GM23338 (cell line): ENCODE results near the gene SPRY4. TPM values are rescaled to one million over a fixed set of nuclear protein-coding genes. Genes with fewer than 3 reads are reported as not detected.

Experiments
- ATAC-seq: fragments of 200-7000 bp; cut with Tn5 transposase; 3 replicates; pipeline ENCODE4 v1.9.1; 2020
- DNase-seq: peaks from one replicate; pipeline ENCODE4 v3.0.0-alpha.2; 2015; ENCODE audit warnings: low spot score
- H2AFZ ChIP-seq: fragments of 200-600 bp; sonication (generic); 2 replicates; pipeline ENCODE4 v1.8.0; 2016; ENCODE audit warnings: antibody characterized with exemption, mild to moderate bottlenecking, moderate library complexity
- H3F3A ChIP-seq: fragments of 200-600 bp; sonication (generic); replicated peaks from 2 replicates; pipeline ENCODE4 v1.8.0; 2017; ENCODE audit warnings: antibody characterized with exemption, mixed run types, low read depth
- H3K27ac ChIP-seq: fragments of 200-600 bp; sonication (generic); 2 replicates; pipeline ENCODE4 v1.6.1; 2016; ENCODE audit warnings: low read depth
- H3K27me3 ChIP-seq: fragments of 200-600 bp; sonication (generic); 2 replicates; pipeline ENCODE4 v1.8.0; 2016; ENCODE audit warnings: mild to moderate bottlenecking, mixed run types, moderate library complexity; ENCODE audit not compliant: insufficient read depth
- H3K36me3 ChIP-seq: fragments of 200-600 bp; sonication (generic); 2 replicates; pipeline ENCODE4 v1.8.0; 2016; ENCODE audit warnings: mild to moderate bottlenecking; ENCODE audit not compliant: insufficient read depth
- H3K4me1 ChIP-seq: fragments of 200-600 bp; sonication (generic); 2 replicates; pipeline ENCODE4 v1.8.0; 2016; ENCODE audit warnings: mild to moderate bottlenecking, moderate library complexity; ENCODE audit not compliant: insufficient read depth
- H3K4me2 ChIP-seq: fragments of 200-600 bp; sonication (generic); 2 replicates; pipeline ENCODE4 v1.7.1; 2017; ENCODE audit warnings: mixed run types
- H3K4me3 ChIP-seq: fragments of 200-600 bp; sonication (generic); 2 replicates; pipeline ENCODE4 v1.6.1; 2016; ENCODE audit warnings: mixed run types
- H3K79me2 ChIP-seq: fragments of 200-600 bp; sonication (generic); replicated peaks from 2 replicates; pipeline ENCODE4 v1.8.0; 2017; ENCODE audit warnings: mild to moderate bottlenecking; ENCODE audit not compliant: insufficient read depth
- H3K9me2 ChIP-seq: fragments of 200-600 bp; sonication (generic); 2 replicates; pipeline ENCODE4 v1.8.0; 2017; ENCODE audit not compliant: insufficient read depth
- H4K20me1 ChIP-seq: fragments of 200-600 bp; sonication (generic); replicated peaks from 2 replicates; pipeline ENCODE4 v1.8.0; 2017; ENCODE audit warnings: mild to moderate bottlenecking; ENCODE audit not compliant: insufficient read depth
- H3K27ac Mint-ChIP-seq: 2 replicates; pipeline ENCODE4 v1.8.0; 2020; ENCODE audit warnings: inconsistent platforms, mild to moderate bottlenecking, moderate library complexity, mixed read lengths
- H3K27me3 Mint-ChIP-seq: 3 replicates; pipeline ENCODE4 v1.8.0; 2022; ENCODE audit warnings: low read depth, mild to moderate bottlenecking, moderate library complexity, mixed read lengths, inconsistent platforms; ENCODE audit not compliant: insufficient read depth, poor library complexity
- H3K36me3 Mint-ChIP-seq: 3 replicates; pipeline ENCODE4 v1.8.0; 2021; ENCODE audit warnings: low read depth, mild to moderate bottlenecking, inconsistent platforms, moderate library complexity, mixed read lengths
- H3K4me1 Mint-ChIP-seq: 3 replicates; pipeline ENCODE4 v1.8.0; 2020; ENCODE audit warnings: mild to moderate bottlenecking, inconsistent platforms, mixed read lengths
- H3K4me3 Mint-ChIP-seq: 3 replicates; pipeline ENCODE4 v1.8.0; 2021; ENCODE audit warnings: moderate library complexity, mild to moderate bottlenecking, inconsistent platforms, mixed read lengths
- H3K9me3 Mint-ChIP-seq: 3 replicates; pipeline ENCODE4 v1.8.0; 2020; ENCODE audit warnings: moderate library complexity, mild to moderate bottlenecking, inconsistent platforms, mixed read lengths
- CREB1 ChIP-seq: fragments of 250-450 bp; sonication (Bioruptor Pico); IDR thresholded peaks from 2 replicates; pipeline ENCODE4 v1.5.0; 2020; ENCODE audit warnings: low read depth, mild to moderate bottlenecking, moderate library complexity
- EZH2 ChIP-seq: fragments of 200-600 bp; sonication (generic); IDR thresholded peaks from one replicate; pipeline ENCODE4 v1.8.0; 2017; ENCODE audit warnings: antibody characterized with exemption, mild to moderate bottlenecking, low read depth; ENCODE audit not compliant: unreplicated experiment
- EZH2phosphoT487 ChIP-seq: fragments of 200-600 bp; sonication (generic); IDR thresholded peaks from one replicate; pipeline ENCODE4 v1.8.1; 2018; ENCODE audit warnings: antibody characterized with exemption; ENCODE audit not compliant: unreplicated experiment
- JUNB ChIP-seq: IDR thresholded peaks from one replicate; pipeline ENCODE4 v1.6.1; 2016; ENCODE audit warnings: antibody characterized with exemption; ENCODE audit not compliant: unreplicated experiment
- NANOG ChIP-seq: IDR thresholded peaks from 2 replicates; pipeline ENCODE4 v1.6.1; 2016; ENCODE audit warnings: antibody characterized with exemption, borderline replicate concordance
- POLR2AphosphoS5 ChIP-seq: IDR thresholded peaks from 2 replicates; pipeline ENCODE4 v1.6.1; 2016; ENCODE audit warnings: antibody characterized with exemption, low read depth
- REST ChIP-seq: IDR thresholded peaks from one replicate; pipeline ENCODE4 v1.6.1; 2018; ENCODE audit warnings: antibody characterized with exemption; ENCODE audit not compliant: unreplicated experiment
- STAT1 ChIP-seq: IDR thresholded peaks from one replicate; pipeline ENCODE4 v1.6.1; 2016; ENCODE audit warnings: antibody characterized with exemption; ENCODE audit not compliant: unreplicated experiment
- ZNF114 ChIP-seq: fragments of 250-450 bp; sonication (Bioruptor Pico); IDR thresholded peaks from 2 replicates; pipeline ENCODE4 v1.5.0; 2020; ENCODE audit warnings: mild to moderate bottlenecking, moderate library complexity
- ZNF331 ChIP-seq: fragments of 250-450 bp; sonication (Bioruptor Pico); IDR thresholded peaks from 2 replicates; pipeline ENCODE4 v1.5.0; 2020; ENCODE audit warnings: low read depth, mild to moderate bottlenecking, moderate library complexity
- polyA plus RNA-seq: library from polyadenylated mRNA; unstranded; fragments of >200 nt; fragmentation: Nextera tagmentation; extraction: Ambion mirVana; gene quantifications from 2 replicates; pipeline ENCODE4 v1.2.1, GENCODE V29; 2016
- total RNA-seq: library from RNA; depleted of rRNA; stranded (reverse); fragments of >200 nt; shearing (Covaris generic); gene quantifications from 2 replicates; pipeline ENCODE4 v1.2.3, GENCODE V29; 2014
- TF ChIP-seq, protein P1 (sequence below), 2 experiments: fragments of 200-600 bp in 1 of 2; sonication (generic) in 1 of 2; conservative IDR thresholded peaks; 2 replicates each; pipeline versions ENCODE4 v1.5.1 to v1.6.1; 2016 to 2017; ENCODE audit warnings: antibody characterized with exemption in 2 of 2, low read depth in 2 of 2, mild to moderate bottlenecking in 2 of 2, moderate library complexity in 1 of 2
- TF ChIP-seq, protein P2 (sequence below): fragments of 250-450 bp; sonication (Bioruptor Pico); IDR thresholded peaks from 2 replicates; pipeline ENCODE4 v1.5.0; 2020; ENCODE audit warnings: mild to moderate bottlenecking, moderate library complexity
- TF ChIP-seq, protein P3 (sequence below): IDR thresholded peaks from 2 replicates; pipeline ENCODE4 v1.6.1; 2016; ENCODE audit warnings: antibody characterized with exemption

The SPRY4 gene
- total and polyA plus RNA-seq, 2 experiments from 2014 or later = 70.6 to 240 TPM

GRCh38 chr5:142292249-142292648 lies 32.6 kb downstream of the SPRY4 start:
- DNase-seq (no peak), ATAC-seq (no peak)
- Mint-ChIP-seq H3K4me1 (peaks cover 70% of the 10 kb centered on the region), H3K27ac (no peak overlapping the region), H3K36me3 (peaks cover 41% of the 10 kb centered on the region), H3K4me3 (no peak overlapping the region), H3K27me3 (peaks cover 9% of the 10 kb centered on the region), H3K9me3 (no peaks in the 10 kb centered on the region)
- Histone ChIP-seq H3K27me3 (no peaks in the 10 kb centered on the region), H3F3A (peaks cover 39% of the 10 kb centered on the region), H3K4me1 (peaks cover 65% of the 10 kb centered on the region), H3K9me2 (no peaks in the 10 kb centered on the region), H2AFZ (no peak overlapping the region), H3K36me3 (no peaks in the 10 kb centered on the region), H3K79me2 (peaks cover 24% of the 10 kb centered on the region), H3K27ac (0 out of 2 replicates have a peak overlapping the region, but pooled peaks have one; percentile 26), H4K20me1 (no peaks in the 10 kb centered on the region), H3K4me2 (no peak overlapping the region), H3K4me3 (no peak overlapping the region)
- TF ChIP-seq, protein P1, sequence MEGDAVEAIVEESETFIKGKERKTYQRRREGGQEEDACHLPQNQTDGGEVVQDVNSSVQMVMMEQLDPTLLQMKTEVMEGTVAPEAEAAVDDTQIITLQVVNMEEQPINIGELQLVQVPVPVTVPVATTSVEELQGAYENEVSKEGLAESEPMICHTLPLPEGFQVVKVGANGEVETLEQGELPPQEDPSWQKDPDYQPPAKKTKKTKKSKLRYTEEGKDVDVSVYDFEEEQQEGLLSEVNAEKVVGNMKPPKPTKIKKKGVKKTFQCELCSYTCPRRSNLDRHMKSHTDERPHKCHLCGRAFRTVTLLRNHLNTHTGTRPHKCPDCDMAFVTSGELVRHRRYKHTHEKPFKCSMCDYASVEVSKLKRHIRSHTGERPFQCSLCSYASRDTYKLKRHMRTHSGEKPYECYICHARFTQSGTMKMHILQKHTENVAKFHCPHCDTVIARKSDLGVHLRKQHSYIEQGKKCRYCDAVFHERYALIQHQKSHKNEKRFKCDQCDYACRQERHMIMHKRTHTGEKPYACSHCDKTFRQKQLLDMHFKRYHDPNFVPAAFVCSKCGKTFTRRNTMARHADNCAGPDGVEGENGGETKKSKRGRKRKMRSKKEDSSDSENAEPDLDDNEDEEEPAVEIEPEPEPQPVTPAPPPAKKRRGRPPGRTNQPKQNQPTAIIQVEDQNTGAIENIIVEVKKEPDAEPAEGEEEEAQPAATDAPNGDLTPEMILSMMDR (conservative IDR thresholded peaks at IDR 0.05; ENCODE audit: low read depth in 2 of 2) = no peak
- TF ChIP-seq REST = no peak
- TF ChIP-seq, protein P2, sequence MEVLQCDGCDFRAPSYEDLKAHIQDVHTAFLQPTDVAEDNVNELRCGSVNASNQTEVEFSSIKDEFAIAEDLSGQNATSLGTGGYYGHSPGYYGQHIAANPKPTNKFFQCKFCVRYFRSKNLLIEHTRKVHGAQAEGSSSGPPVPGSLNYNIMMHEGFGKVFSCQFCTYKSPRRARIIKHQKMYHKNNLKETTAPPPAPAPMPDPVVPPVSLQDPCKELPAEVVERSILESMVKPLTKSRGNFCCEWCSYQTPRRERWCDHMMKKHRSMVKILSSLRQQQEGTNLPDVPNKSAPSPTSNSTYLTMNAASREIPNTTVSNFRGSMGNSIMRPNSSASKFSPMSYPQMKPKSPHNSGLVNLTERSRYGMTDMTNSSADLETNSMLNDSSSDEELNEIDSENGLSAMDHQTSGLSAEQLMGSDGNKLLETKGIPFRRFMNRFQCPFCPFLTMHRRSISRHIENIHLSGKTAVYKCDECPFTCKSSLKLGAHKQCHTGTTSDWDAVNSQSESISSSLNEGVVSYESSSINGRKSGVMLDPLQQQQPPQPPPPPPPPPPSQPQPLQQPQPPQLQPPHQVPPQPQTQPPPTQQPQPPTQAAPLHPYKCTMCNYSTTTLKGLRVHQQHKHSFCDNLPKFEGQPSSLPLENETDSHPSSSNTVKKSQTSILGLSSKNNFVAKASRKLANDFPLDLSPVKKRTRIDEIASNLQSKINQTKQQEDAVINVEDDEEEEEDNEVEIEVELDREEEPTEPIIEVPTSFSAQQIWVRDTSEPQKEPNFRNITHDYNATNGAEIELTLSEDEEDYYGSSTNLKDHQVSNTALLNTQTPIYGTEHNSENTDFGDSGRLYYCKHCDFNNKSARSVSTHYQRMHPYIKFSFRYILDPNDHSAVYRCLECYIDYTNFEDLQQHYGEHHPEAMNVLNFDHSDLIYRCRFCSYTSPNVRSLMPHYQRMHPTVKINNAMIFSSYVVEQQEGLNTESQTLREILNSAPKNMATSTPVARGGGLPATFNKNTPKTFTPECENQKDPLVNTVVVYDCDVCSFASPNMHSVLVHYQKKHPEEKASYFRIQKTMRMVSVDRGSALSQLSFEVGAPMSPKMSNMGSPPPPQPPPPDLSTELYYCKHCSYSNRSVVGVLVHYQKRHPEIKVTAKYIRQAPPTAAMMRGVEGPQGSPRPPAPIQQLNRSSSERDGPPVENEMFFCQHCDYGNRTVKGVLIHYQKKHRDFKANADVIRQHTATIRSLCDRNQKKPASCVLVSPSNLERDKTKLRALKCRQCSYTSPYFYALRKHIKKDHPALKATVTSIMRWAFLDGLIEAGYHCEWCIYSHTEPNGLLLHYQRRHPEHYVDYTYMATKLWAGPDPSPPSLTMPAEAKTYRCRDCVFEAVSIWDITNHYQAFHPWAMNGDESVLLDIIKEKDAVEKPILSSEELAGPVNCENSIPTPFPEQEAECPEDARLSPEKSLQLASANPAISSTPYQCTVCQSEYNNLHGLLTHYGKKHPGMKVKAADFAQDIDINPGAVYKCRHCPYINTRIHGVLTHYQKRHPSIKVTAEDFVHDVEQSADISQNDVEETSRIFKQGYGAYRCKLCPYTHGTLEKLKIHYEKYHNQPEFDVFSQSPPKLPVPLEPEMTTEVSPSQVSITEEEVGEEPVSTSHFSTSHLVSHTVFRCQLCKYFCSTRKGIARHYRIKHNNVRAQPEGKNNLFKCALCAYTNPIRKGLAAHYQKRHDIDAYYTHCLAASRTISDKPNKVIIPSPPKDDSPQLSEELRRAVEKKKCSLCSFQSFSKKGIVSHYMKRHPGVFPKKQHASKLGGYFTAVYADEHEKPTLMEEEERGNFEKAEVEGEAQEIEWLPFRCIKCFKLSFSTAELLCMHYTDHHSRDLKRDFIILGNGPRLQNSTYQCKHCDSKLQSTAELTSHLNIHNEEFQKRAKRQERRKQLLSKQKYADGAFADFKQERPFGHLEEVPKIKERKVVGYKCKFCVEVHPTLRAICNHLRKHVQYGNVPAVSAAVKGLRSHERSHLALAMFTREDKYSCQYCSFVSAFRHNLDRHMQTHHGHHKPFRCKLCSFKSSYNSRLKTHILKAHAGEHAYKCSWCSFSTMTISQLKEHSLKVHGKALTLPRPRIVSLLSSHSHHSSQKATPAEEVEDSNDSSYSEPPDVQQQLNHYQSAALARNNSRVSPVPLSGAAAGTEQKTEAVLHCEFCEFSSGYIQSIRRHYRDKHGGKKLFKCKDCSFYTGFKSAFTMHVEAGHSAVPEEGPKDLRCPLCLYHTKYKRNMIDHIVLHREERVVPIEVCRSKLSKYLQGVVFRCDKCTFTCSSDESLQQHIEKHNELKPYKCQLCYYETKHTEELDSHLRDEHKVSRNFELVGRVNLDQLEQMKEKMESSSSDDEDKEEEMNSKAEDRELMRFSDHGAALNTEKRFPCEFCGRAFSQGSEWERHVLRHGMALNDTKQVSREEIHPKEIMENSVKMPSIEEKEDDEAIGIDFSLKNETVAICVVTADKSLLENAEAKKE = no peak
- TF ChIP-seq ZNF331 (CRISPR knock-in tag) = no peak
- no peak for TF ChIP-seq POLR2AphosphoS5
- no peak for TF ChIP-seq STAT1
- TF ChIP-seq JUNB = no peak
- TF ChIP-seq CREB1 = no peak
- TF ChIP-seq, protein P3, sequence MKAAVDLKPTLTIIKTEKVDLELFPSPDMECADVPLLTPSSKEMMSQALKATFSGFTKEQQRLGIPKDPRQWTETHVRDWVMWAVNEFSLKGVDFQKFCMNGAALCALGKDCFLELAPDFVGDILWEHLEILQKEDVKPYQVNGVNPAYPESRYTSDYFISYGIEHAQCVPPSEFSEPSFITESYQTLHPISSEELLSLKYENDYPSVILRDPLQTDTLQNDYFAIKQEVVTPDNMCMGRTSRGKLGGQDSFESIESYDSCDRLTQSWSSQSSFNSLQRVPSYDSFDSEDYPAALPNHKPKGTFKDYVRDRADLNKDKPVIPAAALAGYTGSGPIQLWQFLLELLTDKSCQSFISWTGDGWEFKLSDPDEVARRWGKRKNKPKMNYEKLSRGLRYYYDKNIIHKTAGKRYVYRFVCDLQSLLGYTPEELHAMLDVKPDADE = no peak
- TF ChIP-seq EZH2phosphoT487 = no peak
- TF ChIP-seq EZH2 = no peak
- TF ChIP-seq NANOG = no peak
- TF ChIP-seq ZNF114 (CRISPR knock-in tag) = no peak
